K562 (cell line): ENCODE measurements around the gene CCT7. TPM values are rescaled to one million over a fixed set of nuclear protein-coding genes. Genes with fewer than 3 reads are reported as not detected.

Source experiments
- CUX1 ChIP-seq: fragments of 200-800 bp; sonication (Bioruptor generic); IDR thresholded peaks from 2 replicates; pipeline ENCODE4 v1.6.1; 2016; ENCODE audit warnings: missing genetic modification characterization, missing compliant biosample characterization
- JUN ChIP-seq, 2 experiments: sonication (generic) in 1 of 2; formaldehyde crosslinking in 1 of 2; IDR thresholded peaks; 2 replicates each; pipeline versions ENCODE4 v1.6.1 to v1.8.0; 2012 to 2022; ENCODE audit warnings: borderline replicate concordance in 2 of 2, mild to moderate bottlenecking in 2 of 2, improper control_type of control experiment in 1 of 2, low read depth in 1 of 2, low read length in 1 of 2, missing genetic modification reagents in 1 of 2
- MAX ChIP-seq: sonication (generic); formaldehyde crosslinking; IDR thresholded peaks from 2 replicates; pipeline ENCODE4 v1.9.0; 2022; ENCODE audit warnings: mild to moderate bottlenecking, missing genetic modification reagents
- MCM5 ChIP-seq: fragments of 450-650 bp; IDR thresholded peaks from 2 replicates; pipeline ENCODE4 v1.6.1; 2016; ENCODE audit warnings: low read depth
- MNT ChIP-seq, 2 experiments: fragments of 450-650 bp; conservative IDR thresholded peaks; 2 replicates each; pipeline ENCODE4 v1.6.1; 2017; ENCODE audit warnings: mild to moderate bottlenecking in 2 of 2, moderate library complexity in 2 of 2
- MXI1 ChIP-seq: IDR thresholded peaks from 2 replicates; pipeline ENCODE4 v1.6.1; 2011; ENCODE audit warnings: low read depth, mild to moderate bottlenecking, improper control_type of control experiment, low read length
- NKRF ChIP-seq: fragments of 450-650 bp; IDR thresholded peaks from 2 replicates; pipeline ENCODE4 v1.6.1; 2016; ENCODE audit warnings: borderline replicate concordance
- PHF20 ChIP-seq: fragments of 450-650 bp; IDR thresholded peaks from 2 replicates; pipeline ENCODE4 v1.6.1; 2018; ENCODE audit not compliant: partially characterized antibody
- VEZF1 ChIP-seq: fragments of 200-800 bp; sonication (Bioruptor generic); IDR thresholded peaks from 2 replicates; pipeline ENCODE4 v1.6.1; 2017; ENCODE audit warnings: missing genetic modification characterization, missing compliant biosample characterization
- ZFX ChIP-seq: sonication (generic); formaldehyde crosslinking; IDR thresholded peaks from 2 replicates; pipeline ENCODE4 v1.8.0; 2022; ENCODE audit warnings: mild to moderate bottlenecking, missing genetic modification reagents, moderate library complexity
- ZNF24 ChIP-seq: fragments of 450-650 bp; IDR thresholded peaks from 2 replicates; pipeline ENCODE4 v1.6.1; 2016
- polyA plus RNA-seq, 8 experiments: library from polyadenylated mRNA; depleted of rRNA in 4 of 8; stranded (reverse) in 5 of 8; unstranded in 3 of 8; fragments of >200 nt; fragmentation: Nextera tagmentation in 2 of 8; fragmentation: Illumina TruSeq in 1 of 8; extraction: Ambion mirVana in 2 of 8; extraction: Trizol in 1 of 8; gene quantifications; 2 replicates each; pipeline versions ENCODE4 v1.2.1 to v1.2.3, GENCODE V29; 2011 to 2014; ENCODE audit warnings: inconsistent platforms in 1 of 8, missing spikeins in 1 of 8
- total RNA-seq, 7 experiments: library from RNA; depleted of rRNA in 6 of 7; stranded (reverse); fragments of >200 nt in 6 of 7; fragmentation: Illumina TruSeq in 2 of 7; extraction: Trizol in 2 of 7; gene quantifications; 2 replicates each; pipeline versions ENCODE4 v1.2.1 to v1.2.3, GENCODE V29; 2011 to 2021; ENCODE audit warnings: low replicate concordance in 1 of 7

CCT7 gene
- total and polyA plus RNA-seq, 9 of the 15 experiments (the other 6 are each of a cell fraction or from before 2014, with no cell fraction given), result 326 to 856 (median 638) TPM

- TF ChIP-seq MNT (conservative IDR thresholded peaks at IDR 0.05) (peak; percentile 94 to 98), MXI1 (peak; percentile 99), PHF20 (peak; percentile 88), ZNF24 (no peak), MAX (CRISPR knock-in tag) (peak; percentile 95), CUX1 (no peak), MCM5 (no peak), NKRF (peak; percentile 100), ZFX (CRISPR knock-in tag) (peak; percentile 77), VEZF1 (CRISPR knock-in tag) (peak; percentile 55), JUN (IDR thresholded peaks at IDR 0.05; ENCODE audit: borderline replicate concordance, low read depth, low read length) (peak; percentile 61; the same call in 1 of the 2 replicates), JUN (CRISPR knock-in tag; IDR thresholded peaks at IDR 0.05; ENCODE audit: borderline replicate concordance) (no peak)
Measured at GRCh38 chr2:73214120-73215035, 19.7 kb upstream of the CCT7 start, which contains the start of gene SMYD5 (continued).
